Measurements from ENCODE around the gene PORCN.

PORCN gene

DNA sequence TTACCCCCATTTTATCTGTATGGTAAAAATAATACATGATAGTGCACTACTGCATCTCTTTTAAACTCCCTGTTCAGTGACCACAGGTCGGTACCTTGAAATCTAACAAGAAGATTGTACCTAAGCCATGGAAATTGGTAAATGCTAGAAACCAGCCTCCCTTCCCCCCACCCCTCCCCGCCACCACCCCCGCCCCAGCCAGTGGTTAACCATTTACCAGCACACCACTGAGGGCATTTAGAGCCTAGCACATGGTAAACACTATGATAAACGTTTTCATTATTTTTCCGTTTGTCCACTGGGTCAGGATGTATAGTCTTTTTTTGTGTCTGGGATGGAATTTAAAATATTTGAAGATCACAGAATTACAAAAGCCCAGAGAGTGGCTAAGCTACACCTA, 33.5 kb upstream of the PORCN start:
- H3K9me3 ChIP-seq (ENCODE audit: severe bottlenecking) = no peaks in the 10 kb centered on the region
- ATAC-seq (ENCODE audit: low read depth) (no peak), DNase-seq (ENCODE audit: low spot score) (no peak)
- peak overlapping the region; percentile 64 for H3K4me3 ChIP-seq (ENCODE audit: severe bottlenecking)
- peak overlapping the region; percentile 74 for H3K27ac ChIP-seq (ENCODE audit: poor library complexity, severe bottlenecking)
- H3K4me1 ChIP-seq (ENCODE audit: insufficient read depth, poor library complexity, severe bottlenecking) = no peaks in the 10 kb centered on the region
- no peaks in the 10 kb centered on the region for H3K27me3 ChIP-seq (ENCODE audit: insufficient read depth, poor library complexity, severe bottlenecking)
- no peak for TF ChIP-seq CTCF (IDR thresholded peaks at IDR 0.05; ENCODE audit: poor library complexity, severe bottlenecking)
- peaks cover 17% of the 10 kb centered on the region for H3K36me3 ChIP-seq (ENCODE audit: low read depth)

DNA sequence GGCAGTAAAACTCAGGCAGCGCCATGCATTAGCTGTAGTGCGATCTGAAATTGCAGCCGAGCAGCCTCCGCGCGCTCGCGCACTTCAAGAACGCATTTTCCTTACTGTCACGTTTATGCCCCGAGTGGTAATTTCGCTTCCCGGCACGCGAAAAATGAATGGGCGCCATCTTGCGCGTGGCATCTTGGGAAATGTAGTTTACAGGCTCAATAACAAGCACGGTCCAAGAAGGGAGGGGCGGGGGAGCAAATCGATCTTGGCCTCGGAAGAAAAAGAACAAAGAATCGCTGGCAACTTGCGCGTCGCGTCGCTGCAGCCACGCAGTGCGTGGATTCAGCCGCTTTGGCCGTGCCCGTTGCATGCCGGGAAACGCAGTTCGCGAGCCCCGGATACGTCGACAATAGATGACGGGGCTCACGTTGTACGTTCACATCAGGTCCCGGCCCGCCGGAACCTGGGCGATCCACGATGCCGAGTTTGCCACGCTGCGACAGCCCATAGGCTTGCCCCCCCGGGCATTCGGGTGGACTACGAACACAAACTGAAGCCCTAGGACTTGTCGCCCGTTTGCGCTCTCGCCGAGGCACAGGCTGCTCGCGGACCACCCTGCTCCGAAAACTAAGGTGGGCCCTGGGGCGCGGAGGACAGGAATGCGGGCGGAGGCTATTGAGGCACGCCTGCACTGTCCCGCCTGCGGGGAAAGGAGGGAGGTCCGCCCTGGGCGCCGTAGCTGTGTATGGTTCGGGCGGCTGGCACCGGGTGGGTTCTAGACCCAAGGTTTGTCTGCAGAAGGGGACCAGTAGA, 32.8 kb upstream of the PORCN start, which contains the start of gene FTSJ1:
Gene FTSJ1 (plus strand): TSS at position 426 of the 804 bp plus-strand sequence. CDS start 1,849 bp downstream, outside the sequence.
- ATAC-seq (ENCODE audit: low read depth) (peak; percentile 81), DNase-seq (ENCODE audit: low spot score) (peak; percentile 85)
- H3K27me3 ChIP-seq (ENCODE audit: insufficient read depth, poor library complexity, severe bottlenecking) = no peaks in the 10 kb centered on the region
- no peaks in the 10 kb centered on the region for H3K4me1 ChIP-seq (ENCODE audit: insufficient read depth, poor library complexity, severe bottlenecking)
- no peak for TF ChIP-seq CTCF (IDR thresholded peaks at IDR 0.05; ENCODE audit: poor library complexity, severe bottlenecking)
- no peaks in the 10 kb centered on the region for H3K9me3 ChIP-seq (ENCODE audit: severe bottlenecking)
- peaks cover 23% of the 10 kb centered on the region for H3K36me3 ChIP-seq (ENCODE audit: low read depth)
- H3K4me3 ChIP-seq (ENCODE audit: severe bottlenecking) = peak within 1 kb of the TSS; percentile 64
- H3K27ac ChIP-seq (ENCODE audit: poor library complexity, severe bottlenecking) = peak within 1 kb of the TSS; percentile 74

GRCh38 chrX:48476919-48477318, 31.9 kb upstream of the PORCN start:
- H3K4me1 ChIP-seq (ENCODE audit: insufficient read depth, poor library complexity, severe bottlenecking) = no peaks in the 10 kb centered on the region
- no peak for TF ChIP-seq CTCF (IDR thresholded peaks at IDR 0.05; ENCODE audit: poor library complexity, severe bottlenecking)
- peaks cover 31% of the 10 kb centered on the region for H3K36me3 ChIP-seq (ENCODE audit: low read depth)
- no peak for ATAC-seq (ENCODE audit: low read depth)
- H3K27me3 ChIP-seq (ENCODE audit: insufficient read depth, poor library complexity, severe bottlenecking) = no peaks in the 10 kb centered on the region
- no peak for DNase-seq (ENCODE audit: low spot score)
- H3K27ac ChIP-seq (ENCODE audit: poor library complexity, severe bottlenecking) = peak overlapping the region; percentile 74
- peak overlapping the region; percentile 64 for H3K4me3 ChIP-seq (ENCODE audit: severe bottlenecking)
- H3K9me3 ChIP-seq (ENCODE audit: severe bottlenecking) = no peaks in the 10 kb centered on the region

- Histone ChIP-seq H3K4me1 (ENCODE audit: insufficient read depth, poor library complexity, severe bottlenecking) (no peaks in the 10 kb centered on the region), H3K4me3 (ENCODE audit: severe bottlenecking) (no peak overlapping the region), H3K9me3 (ENCODE audit: severe bottlenecking) (no peaks in the 10 kb centered on the region), H3K36me3 (ENCODE audit: low read depth) (peaks cover 43% of the 10 kb centered on the region), H3K27ac (ENCODE audit: poor library complexity, severe bottlenecking) (peak overlapping the region; percentile 74), H3K27me3 (ENCODE audit: insufficient read depth, poor library complexity, severe bottlenecking) (no peaks in the 10 kb centered on the region)
- TF ChIP-seq CTCF (IDR thresholded peaks at IDR 0.05; ENCODE audit: poor library complexity, severe bottlenecking) = no peak
- DNase-seq (ENCODE audit: low spot score) (no peak), ATAC-seq (ENCODE audit: low read depth) (no peak)
Observed at GRCh38 chrX:48477960-48478755, 30.6 kb upstream of the PORCN start.
